ENCODE data around the gene MRPL2.
"Not testable (repeated sequence)": the region's sequence is repeated elsewhere in the genome, so short reads cannot be mapped to it uniquely, and the experiment has no call there.

The MRPL2 gene

GRCh38 chr6:43082806-43083655, 23.8 kb upstream of the MRPL2 start:
- DNase-seq (ENCODE audit: low read depth): no peak

- DNase-seq (ENCODE audit: low read depth): not testable (repeated sequence)
These were observed 22.7 kb upstream of the MRPL2 start for GRCh38 chr6:43081922-43082321.

- DNase-seq (ENCODE audit: low read depth): no peak
These were observed 21.8 kb upstream of the MRPL2 start for GRCh38 chr6:43081043-43081442.

GRCh38 chr6:43078691-43079090, 19.5 kb upstream of the MRPL2 start:
- DNase-seq (ENCODE audit: low read depth): no peak

- DNase-seq (ENCODE audit: low read depth): no peak
These were observed 18.8 kb upstream of the MRPL2 start for GRCh38 chr6:43077981-43078511.

- DNase-seq (ENCODE audit: low read depth): no peak
These were observed 18.1 kb upstream of the MRPL2 start for GRCh38 chr6:43077333-43077809.

- no peak for DNase-seq (ENCODE audit: low read depth)
These were observed 17.5 kb upstream of the MRPL2 start for GRCh38 chr6:43076464-43077332.

- no peak for DNase-seq (ENCODE audit: low read depth)
These were observed 16.6 kb upstream of the MRPL2 start, which contains the start of gene PTK7 for GRCh38 chr6:43075670-43076463. Gene PTK7 (plus strand): TSS chr6:43076314. CDS start chr6:43076489, 175 bp downstream.

- DNase-seq (ENCODE audit: low read depth): no peak
These were observed 15.8 kb upstream of the MRPL2 start for GRCh38 chr6:43074847-43075669.

- DNase-seq (ENCODE audit: low read depth): no peak
These were observed 10.9 kb upstream of the MRPL2 start for GRCh38 chr6:43070028-43070632.

GRCh38 chr6:43062818-43063217, 3.6 kb upstream of the MRPL2 start:
- no peak for DNase-seq (ENCODE audit: low read depth)

- no peak for DNase-seq (ENCODE audit: low read depth)
These were observed 2.6 kb upstream of the MRPL2 start for GRCh38 chr6:43061861-43062260.

GRCh38 chr6:43060755-43061633, 1.8 kb upstream of the MRPL2 start:
- no peak for DNase-seq (ENCODE audit: low read depth)

- DNase-seq (ENCODE audit: low read depth): no peak
These were observed 960 bp upstream of the MRPL2 start for GRCh38 chr6:43060034-43060754.

GRCh38 chr6:43058531-43058930, 703 bp downstream of the MRPL2 start:
- no peak for DNase-seq (ENCODE audit: low read depth)

- no peak for DNase-seq (ENCODE audit: low read depth)
These were observed 3.3 kb downstream of the MRPL2 start for GRCh38 chr6:43055966-43056365.

- DNase-seq (ENCODE audit: low read depth): no peak
These were observed 4.9 kb downstream of the MRPL2 start for GRCh38 chr6:43054206-43054943.

Data from activated T-helper 1 cell treated with Interleukin-2 at 50 U/mL for 16 hours (primary cell).